B cell (primary cell): ENCODE measurements around the gene HS3ST3A1. TPM values are rescaled to one million over a fixed set of nuclear protein-coding genes. Genes with fewer than 3 reads are reported as not detected.

ENCODE experiments used
- ATAC-seq: fragments of 200-7000 bp; cut with Tn5 transposase; one replicate; pipeline ENCODE4 v1.10.0; 2021; ENCODE audit warnings: low read depth, mild to moderate bottlenecking, moderate number of reproducible peaks, moderate library complexity
- CTCF ChIA-PET: fragments of 350-600 bp; sonication (Branson Sonifier 250); formaldehyde crosslinking; loops from one replicate; lab custom pipeline; 2021; ENCODE audit warnings: antibody characterized with exemption, inconsistent platforms; lab: Charles Lee
- POLR2A ChIA-PET: fragments of 350-600 bp; sonication (Branson Sonifier 250); formaldehyde crosslinking; loops from one replicate; lab custom pipeline; 2021; ENCODE audit warnings: antibody characterized with exemption; lab: Charles Lee
- DNase-seq: peaks from one replicate; pipeline ENCODE4 v3.0.0; 2013
- H2AFZ ChIP-seq: 2 replicates; pipeline ENCODE4 v1.6.1; 2012; ENCODE audit warnings: mild to moderate bottlenecking, low read depth, low read length; ENCODE audit not compliant: insufficient read depth, poor library complexity, severe bottlenecking
- H3K27ac ChIP-seq, 2 donors: 1 replicate in 1 of 2; 2 replicates in 1 of 2; pipeline ENCODE4 v1.5.1; 2012 to 2013; ENCODE audit warnings: low read length in 2 of 2, mild to moderate bottlenecking in 2 of 2, moderate library complexity in 1 of 2
- H3K27me3 ChIP-seq, 4 experiments: fragments of 200-600 bp in 1 of 4; sonication (generic) in 1 of 4; replicated peaks in 1 of 4; 1 replicate in 2 of 4; 2 replicates in 2 of 4; pipeline versions ENCODE4 v1.6.1 to v1.7.0; 2013 to 2016; ENCODE audit warnings: low read length in 3 of 4, mild to moderate bottlenecking in 2 of 4, mixed read lengths in 1 of 4, moderate library complexity in 1 of 4; ENCODE audit not compliant: insufficient read depth in 4 of 4, control insufficient read depth in 3 of 4; ENCODE audit errors: control extremely low read depth in 1 of 4
- H3K36me3 ChIP-seq, 2 experiments: replicated peaks in 1 of 2; 1 replicate in 1 of 2; 2 replicates in 1 of 2; pipeline versions ENCODE4 v1.6.1 to v1.7.1; 2013; ENCODE audit warnings: low read length in 1 of 2; ENCODE audit not compliant: insufficient read depth in 2 of 2, control insufficient read depth in 1 of 2; ENCODE audit errors: control extremely low read depth in 1 of 2, extremely low read depth in 1 of 2
- H3K4me1 ChIP-seq, 2 donors: fragments of 200-600 bp in 1 of 2; sonication (generic) in 1 of 2; 1 replicate in 1 of 2; 2 replicates in 1 of 2; pipeline versions ENCODE4 v1.5.1 to v1.6.1; 2013 to 2017; ENCODE audit warnings: low read length in 2 of 2; ENCODE audit not compliant: control insufficient read depth in 2 of 2, insufficient read depth in 2 of 2
- H3K4me2 ChIP-seq: replicated peaks from 2 replicates; pipeline ENCODE3; 2012; ENCODE audit warnings: mild to moderate bottlenecking, low read depth, low read length; ENCODE audit not compliant: poor library complexity, severe bottlenecking
- H3K4me3 ChIP-seq, 5 experiments: fragments of 200-600 bp in 1 of 5; sonication (generic) in 1 of 5; 1 replicate in 3 of 5; 2 replicates in 2 of 5; pipeline versions ENCODE4 v1.5.1 to v1.7.0; 2011 to 2016; ENCODE audit warnings: low read length in 4 of 5, mild to moderate bottlenecking in 4 of 5, low read depth in 2 of 5, control low read depth in 1 of 5, moderate library complexity in 1 of 5; ENCODE audit not compliant: insufficient read depth in 1 of 5; ENCODE audit errors: control extremely low read depth in 1 of 5, extremely low read depth in 1 of 5
- H3K79me2 ChIP-seq: fragments of 200-600 bp; sonication (generic); one replicate; pipeline ENCODE4 v1.6.0; 2016; ENCODE audit warnings: low read length; ENCODE audit not compliant: control insufficient read depth, insufficient read depth
- H3K9ac ChIP-seq: fragments of 200-600 bp; sonication (generic); 2 replicates; pipeline ENCODE4 v1.6.1; 2017; ENCODE audit warnings: mild to moderate bottlenecking, low read length, moderate library complexity
- H3K9me3 ChIP-seq, 3 donors: one replicate each; pipeline versions ENCODE4 v1.6.1 to v1.7.1; 2013; ENCODE audit warnings: low read length in 2 of 3; ENCODE audit not compliant: control insufficient read depth in 2 of 3, insufficient read depth in 1 of 3; ENCODE audit errors: control extremely low read depth in 1 of 3
- H4K20me1 ChIP-seq: 2 replicates; pipeline ENCODE4 v1.6.0; 2012; ENCODE audit warnings: mild to moderate bottlenecking, low read length; ENCODE audit not compliant: insufficient read depth, control insufficient read depth, poor library complexity, severe bottlenecking
- H3K27ac Mint-ChIP-seq: one replicate; pipeline ENCODE4 v1.8.0; 2021; ENCODE audit warnings: mixed read lengths
- H3K27me3 Mint-ChIP-seq: one replicate; pipeline ENCODE4 v1.8.0; 2021; ENCODE audit warnings: mixed read lengths
- H3K4me1 Mint-ChIP-seq: one replicate; pipeline ENCODE4 v1.8.0; 2021; ENCODE audit warnings: mixed read lengths
- H3K4me3 Mint-ChIP-seq: one replicate; pipeline ENCODE4 v1.8.0; 2021; ENCODE audit warnings: mixed read lengths
- H3K9me3 Mint-ChIP-seq: one replicate; pipeline ENCODE4 v1.8.0; 2022; ENCODE audit warnings: mixed read lengths; ENCODE audit not compliant: insufficient read depth
- EZH2 ChIP-seq: IDR thresholded peaks from 2 replicates; pipeline ENCODE4 v1.6.1; 2012; ENCODE audit warnings: borderline replicate concordance, low read depth, mild to moderate bottlenecking, moderate library complexity, low read length; ENCODE audit not compliant: insufficient read depth, poor library complexity, severe bottlenecking
- WGBS: methylation state at CpG from one replicate; pipeline ENCODE4 v1.1.5; 2013; ENCODE audit warnings: missing lambda C conversion rate; ENCODE audit not compliant: insufficient coverage; 5-methylcytosine and 5-hydroxymethylcytosine counted together
- intact Hi-C: fragments of 100-400 bp; cut with micrococcal nuclease; formaldehyde crosslinking; loops from one replicate; pipeline ENCODE4 v1.10.0; 2022
- polyA plus RNA-seq: library from polyadenylated mRNA; depleted of rRNA; stranded (reverse); fragments of >200 nt; gene quantifications from 2 replicates; pipeline ENCODE4 v1.2.3, GENCODE V29; 2012
- total RNA-seq, 2 donors: library from RNA; stranded (reverse); fragments of 120-200 nt in 1 of 2; gene quantifications; 1 replicate in 1 of 2; 2 replicates in 1 of 2; pipeline versions ENCODE4 v1.2.3 to v1.2.4, GENCODE V29; 2013 to 2022
- TF ChIP-seq, protein P1 (sequence below): fragments of 200-600 bp; IDR thresholded peaks from one replicate; pipeline ENCODE4 v1.8.0; 2022; ENCODE audit warnings: antibody characterized with exemption, mild to moderate bottlenecking

HS3ST3A1 gene
- total and polyA plus RNA-seq, 2 donors (not counting 1 experiment from before 2014, with no cell fraction given), result 0.17 to 0.75 TPM

DNA sequence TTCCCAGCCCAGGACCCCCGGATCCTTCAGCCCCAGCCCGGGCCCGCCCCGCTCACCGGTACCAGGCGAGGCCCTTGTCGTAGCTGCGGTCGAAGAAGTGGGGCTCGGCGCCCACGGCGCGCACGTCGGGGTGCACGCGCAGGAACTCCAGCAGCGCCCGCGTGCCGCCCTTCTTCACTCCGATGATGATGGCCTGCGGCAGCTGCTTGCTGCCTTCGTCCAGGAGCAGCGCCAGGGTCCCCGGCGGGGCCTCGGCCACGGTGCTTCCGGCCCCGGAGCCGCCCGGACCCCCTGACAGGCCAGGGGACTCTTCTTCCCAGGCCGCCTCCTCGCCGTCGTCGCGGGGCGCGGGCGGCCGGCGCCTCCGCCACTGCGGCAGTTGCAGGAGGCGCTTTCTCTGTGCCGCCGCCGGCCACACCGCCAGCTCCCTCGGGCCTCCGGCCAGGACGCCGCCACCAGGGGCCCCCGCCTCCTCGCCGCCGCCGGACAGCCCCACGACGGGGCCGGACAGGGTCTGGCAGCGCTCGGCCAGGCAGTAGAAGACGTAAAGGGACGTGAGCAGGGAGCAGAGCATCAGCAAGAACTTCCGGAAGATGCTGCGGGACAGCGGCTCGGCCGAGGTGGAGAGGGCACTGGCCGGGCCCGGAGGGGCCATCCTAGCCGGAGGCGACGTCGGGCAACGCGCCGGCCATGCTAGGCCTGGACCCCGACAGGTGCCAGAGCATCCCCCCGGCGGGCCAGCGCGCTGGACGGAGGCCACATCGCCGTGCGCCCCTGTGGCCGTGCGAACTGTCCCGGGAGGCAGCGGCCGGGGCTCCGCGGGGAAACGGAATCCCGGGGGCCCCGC, 1.0 kb downstream of the HS3ST3A1 start:
- Histone ChIP-seq H3K4me3 (no peak overlapping the region), H3K9ac (no peak overlapping the region), H3K79me2 (no peaks in the 10 kb centered on the region), H3K27ac (no peak overlapping the region), H4K20me1 (no peaks in the 10 kb centered on the region), H2AFZ (peak overlapping the region; percentile 27), H3K27me3 (peaks cover 0 to 27% (median 22%) of the 10 kb centered on the region in 4 experiments), H3K4me2 (peak overlapping the region; percentile 45), H3K4me1 (peaks cover 7 to 13% of the 10 kb centered on the region in 2 donors), H3K9me3 (peaks cover 0 to 6% (median 0%) of the 10 kb centered on the region in 3 donors), H3K36me3 (no peaks in the 10 kb centered on the region)
- H3K4me3 Mint-ChIP-seq, result no peak overlapping the region
- DNase-seq (peak; percentile 6), ATAC-seq (no peak)
- ChIA-PET POLR2A (no interaction called here), CTCF (no interaction called here)
- H3K27me3 Mint-ChIP-seq, result peaks cover 57% of the 10 kb centered on the region
- no peaks in the 10 kb centered on the region for H3K9me3 Mint-ChIP-seq
- 8% methylated on average over 101 of the region's 101 CpGs for WGBS
- intact Hi-C loops, result no loop called here
- TF ChIP-seq EZH2, result no peak
- TF ChIP-seq, protein P1, sequence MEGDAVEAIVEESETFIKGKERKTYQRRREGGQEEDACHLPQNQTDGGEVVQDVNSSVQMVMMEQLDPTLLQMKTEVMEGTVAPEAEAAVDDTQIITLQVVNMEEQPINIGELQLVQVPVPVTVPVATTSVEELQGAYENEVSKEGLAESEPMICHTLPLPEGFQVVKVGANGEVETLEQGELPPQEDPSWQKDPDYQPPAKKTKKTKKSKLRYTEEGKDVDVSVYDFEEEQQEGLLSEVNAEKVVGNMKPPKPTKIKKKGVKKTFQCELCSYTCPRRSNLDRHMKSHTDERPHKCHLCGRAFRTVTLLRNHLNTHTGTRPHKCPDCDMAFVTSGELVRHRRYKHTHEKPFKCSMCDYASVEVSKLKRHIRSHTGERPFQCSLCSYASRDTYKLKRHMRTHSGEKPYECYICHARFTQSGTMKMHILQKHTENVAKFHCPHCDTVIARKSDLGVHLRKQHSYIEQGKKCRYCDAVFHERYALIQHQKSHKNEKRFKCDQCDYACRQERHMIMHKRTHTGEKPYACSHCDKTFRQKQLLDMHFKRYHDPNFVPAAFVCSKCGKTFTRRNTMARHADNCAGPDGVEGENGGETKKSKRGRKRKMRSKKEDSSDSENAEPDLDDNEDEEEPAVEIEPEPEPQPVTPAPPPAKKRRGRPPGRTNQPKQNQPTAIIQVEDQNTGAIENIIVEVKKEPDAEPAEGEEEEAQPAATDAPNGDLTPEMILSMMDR, result no peak
- no peak overlapping the region for H3K27ac Mint-ChIP-seq
- H3K4me1 Mint-ChIP-seq, result peaks cover 10% of the 10 kb centered on the region

DNA sequence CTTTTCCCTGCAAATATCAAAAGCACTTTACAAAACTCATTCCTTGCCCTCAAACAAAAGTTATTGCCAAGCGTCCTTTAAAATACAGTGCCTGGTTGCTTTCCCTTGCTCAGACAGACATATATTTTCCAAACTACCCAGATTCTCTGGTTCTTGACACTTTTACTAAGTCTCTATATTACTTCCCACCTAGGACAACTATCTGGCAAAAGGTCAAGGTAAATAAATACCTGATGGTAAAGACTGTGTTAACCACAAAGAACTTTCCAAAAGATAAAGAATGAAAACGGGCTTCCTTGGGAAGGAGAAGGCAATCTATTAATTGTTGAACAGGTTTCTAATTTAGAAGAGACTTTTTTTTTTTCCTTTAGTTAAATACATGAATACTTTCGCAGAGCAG, 1.9 kb downstream of the HS3ST3A1 start:
- Histone ChIP-seq H2AFZ (no peak overlapping the region), H3K27ac (no peak overlapping the region), H4K20me1 (no peaks in the 10 kb centered on the region), H3K4me3 (no peak overlapping the region), H3K4me1 (peaks cover 7 to 13% of the 10 kb centered on the region in 2 donors), H3K36me3 (no peaks in the 10 kb centered on the region), H3K9ac (no peak overlapping the region), H3K79me2 (no peaks in the 10 kb centered on the region), H3K27me3 (peaks cover 2 to 31% (median 22%) of the 10 kb centered on the region in 4 experiments), H3K4me2 (no peak overlapping the region), H3K9me3 (peaks cover 0 to 6% (median 0%) of the 10 kb centered on the region in 3 donors)
- Mint-ChIP-seq H3K4me1 (peaks cover 11% of the 10 kb centered on the region), H3K27me3 (peaks cover 59% of the 10 kb centered on the region), H3K9me3 (no peaks in the 10 kb centered on the region), H3K27ac (no peak overlapping the region), H3K4me3 (peak overlapping the region; percentile 6)
- TF ChIP-seq, protein P1, result no peak
- no peak for TF ChIP-seq EZH2
- ATAC-seq (no peak), DNase-seq (no peak)
- WGBS, result 67% methylated on average over 1 of the region's 3 CpGs
- intact Hi-C loops, result loop anchor here (5.0 to 10.0 kb wide), 5 partner anchors 337 to 1902 kb away; no protein-coding TSS in a partner anchor
- CTCF ChIA-PET, result interaction anchor here (3.5 kb wide), 1 partner anchor 1326 kb away, joined by 43 read pairs; no protein-coding TSS in a partner anchor
- POLR2A ChIA-PET, result no interaction called here
